Progenitor cell of endocrine pancreas (in vitro differentiated cells): Measurements from ENCODE around the gene SLC23A3. TPM values are rescaled to one million over a fixed set of nuclear protein-coding genes. Genes with fewer than 3 reads are reported as not detected.
"Not testable (repeated sequence)": the region's sequence is repeated elsewhere in the genome, so short reads cannot be mapped to it uniquely, and the experiment has no call there.

Experiments used
- DNase-seq: peaks from one replicate; pipeline ENCODE4 v3.0.0; 2021; ENCODE audit warnings: low spot score; ENCODE audit not compliant: unreplicated experiment
- H3K27ac Mint-ChIP-seq: 2 replicates; pipeline ENCODE4 v1.8.0; 2021; ENCODE audit warnings: mild to moderate bottlenecking, moderate library complexity, mixed read lengths
- H3K27me3 Mint-ChIP-seq: 2 replicates; pipeline ENCODE4 v1.8.0; 2021; ENCODE audit warnings: mixed read lengths
- H3K36me3 Mint-ChIP-seq: 2 replicates; pipeline ENCODE4 v1.8.0; 2022; ENCODE audit warnings: mixed read lengths; ENCODE audit not compliant: insufficient read depth
- H3K4me1 Mint-ChIP-seq: 2 replicates; pipeline ENCODE4 v1.8.0; 2021; ENCODE audit warnings: low read depth, mixed read lengths
- H3K4me3 Mint-ChIP-seq: 2 replicates; pipeline ENCODE4 v1.8.0; 2021; ENCODE audit warnings: low read depth, mild to moderate bottlenecking, moderate library complexity, mixed read lengths
- H3K9me3 Mint-ChIP-seq: 2 replicates; pipeline ENCODE4 v1.8.0; 2021; ENCODE audit warnings: low read depth, mixed read lengths
- CTCF ChIP-seq: fragments of 200-600 bp; sonication (generic); IDR thresholded peaks from one replicate; pipeline ENCODE4 v1.5.0; 2021; ENCODE audit warnings: antibody characterized with exemption, mild to moderate bottlenecking; ENCODE audit not compliant: unreplicated experiment
- total RNA-seq: library from RNA; stranded (reverse); gene quantifications from 2 replicates; pipeline ENCODE4 v1.2.1, GENCODE V29; 2021

SLC23A3 gene
- total RNA-seq, 1 donor from 2014 or later, result 2.8 TPM

- peaks cover 11% of the 10 kb centered on the region for H3K36me3 Mint-ChIP-seq
These were observed 37.5 kb upstream of the SLC23A3 start for GRCh38 chr2:219207134-219207883.

DNA sequence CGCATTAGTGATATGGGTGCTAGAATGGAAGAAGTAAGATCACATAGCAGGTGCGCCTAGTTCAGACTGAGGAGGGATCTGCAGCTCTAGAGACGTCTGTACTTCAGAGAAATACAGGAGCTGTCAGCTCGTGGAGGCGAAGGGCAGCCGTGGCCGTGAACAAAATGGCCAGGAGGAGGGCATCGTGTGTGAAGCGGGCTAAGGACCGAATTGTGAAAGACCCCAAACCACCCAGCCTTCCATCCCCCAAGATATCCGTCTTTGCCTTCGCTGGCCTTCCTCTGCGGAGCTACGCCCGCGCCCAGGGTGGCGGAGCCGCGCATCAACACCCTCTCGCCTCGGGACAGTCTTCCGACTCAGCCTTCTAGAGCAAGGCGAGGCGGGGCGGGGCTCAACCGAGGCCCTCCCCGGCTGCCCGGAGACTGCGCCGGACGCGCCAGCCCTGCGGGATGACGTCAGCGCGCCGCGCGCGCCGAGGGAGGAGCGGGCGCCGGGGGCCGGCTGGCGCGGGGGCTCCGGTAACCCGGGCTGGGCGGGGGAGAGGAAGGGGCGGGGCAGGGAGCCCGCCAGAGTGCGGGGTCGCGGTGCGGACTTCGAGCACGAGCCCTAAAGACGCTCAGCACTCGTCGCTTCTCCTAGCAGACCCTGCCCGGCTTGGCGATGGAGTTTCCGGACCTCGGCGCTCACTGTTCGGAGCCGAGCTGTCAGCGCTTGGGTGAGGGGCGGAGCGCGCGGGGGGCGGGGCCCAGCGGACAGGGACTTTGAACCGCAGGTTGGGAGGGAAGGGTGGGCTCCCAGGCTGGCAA, 36.7 kb upstream of the SLC23A3 start, which contains the start of gene ZFAND2B:
TSS of gene ZFAND2B (plus strand) at position 455 of the 806 bp plus-strand sequence. CDS start at position 661, 206 bp downstream.
- peak; percentile 10 for TF ChIP-seq CTCF
- H3K27me3 Mint-ChIP-seq, result peaks cover 4% of the 10 kb centered on the region
- peaks cover 11% of the 10 kb centered on the region for H3K4me1 Mint-ChIP-seq
- H3K4me3 Mint-ChIP-seq, result peak within 1 kb of the TSS; percentile 89
- H3K36me3 Mint-ChIP-seq, result peaks cover 8% of the 10 kb centered on the region
- peak within 1 kb of the TSS; percentile 98 for H3K27ac Mint-ChIP-seq
- no peaks in the 10 kb centered on the region for H3K9me3 Mint-ChIP-seq
- DNase-seq, result peak; percentile 90

More at GRCh38 chr2:219207134-219207883, 37.5 kb upstream of the SLC23A3 start:
- H3K27ac Mint-ChIP-seq, result peak overlapping the region; percentile 24
- H3K27me3 Mint-ChIP-seq, result peaks cover 4% of the 10 kb centered on the region
- no peaks in the 10 kb centered on the region for H3K9me3 Mint-ChIP-seq
- peak overlapping the region; percentile 89 for H3K4me3 Mint-ChIP-seq
- DNase-seq, result no peak
- no peak for TF ChIP-seq CTCF
- H3K4me1 Mint-ChIP-seq, result peaks cover 11% of the 10 kb centered on the region

DNA sequence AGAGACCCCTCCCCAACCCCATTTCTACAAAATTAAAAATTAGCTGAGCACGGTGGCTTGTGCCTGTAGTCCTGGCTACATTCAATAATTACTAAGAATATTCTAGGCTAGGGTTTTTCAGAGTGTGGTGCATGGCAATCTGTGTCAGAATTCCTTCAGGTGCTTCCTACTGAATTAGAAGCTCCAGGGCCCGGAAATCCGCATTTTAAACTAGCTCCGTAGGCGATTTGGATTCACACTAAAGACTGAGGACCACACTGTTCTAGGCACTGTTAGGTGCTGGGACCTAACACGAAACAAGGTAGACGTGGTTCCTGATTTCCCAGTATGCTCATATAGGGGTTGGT, 36.1 kb upstream of the SLC23A3 start:
- TF ChIP-seq CTCF, result no peak
- Mint-ChIP-seq H3K9me3 (no peaks in the 10 kb centered on the region), H3K4me1 (peaks cover 11% of the 10 kb centered on the region), H3K27ac (peak overlapping the region; percentile 98), H3K27me3 (peaks cover 4% of the 10 kb centered on the region), H3K36me3 (peaks cover 6% of the 10 kb centered on the region), H3K4me3 (peak overlapping the region; percentile 89)
- DNase-seq, result no peak

GRCh38 chr2:219205165-219205538, 35.3 kb upstream of the SLC23A3 start:
- no peak for DNase-seq
- H3K27me3 Mint-ChIP-seq, result peaks cover 4% of the 10 kb centered on the region
- H3K9me3 Mint-ChIP-seq, result no peaks in the 10 kb centered on the region
- H3K27ac Mint-ChIP-seq, result peak overlapping the region; percentile 59
- H3K4me3 Mint-ChIP-seq, result peak overlapping the region; percentile 47
- TF ChIP-seq CTCF, result no peak
- H3K36me3 Mint-ChIP-seq, result peaks cover 6% of the 10 kb centered on the region
- H3K4me1 Mint-ChIP-seq, result peaks cover 11% of the 10 kb centered on the region

DNA sequence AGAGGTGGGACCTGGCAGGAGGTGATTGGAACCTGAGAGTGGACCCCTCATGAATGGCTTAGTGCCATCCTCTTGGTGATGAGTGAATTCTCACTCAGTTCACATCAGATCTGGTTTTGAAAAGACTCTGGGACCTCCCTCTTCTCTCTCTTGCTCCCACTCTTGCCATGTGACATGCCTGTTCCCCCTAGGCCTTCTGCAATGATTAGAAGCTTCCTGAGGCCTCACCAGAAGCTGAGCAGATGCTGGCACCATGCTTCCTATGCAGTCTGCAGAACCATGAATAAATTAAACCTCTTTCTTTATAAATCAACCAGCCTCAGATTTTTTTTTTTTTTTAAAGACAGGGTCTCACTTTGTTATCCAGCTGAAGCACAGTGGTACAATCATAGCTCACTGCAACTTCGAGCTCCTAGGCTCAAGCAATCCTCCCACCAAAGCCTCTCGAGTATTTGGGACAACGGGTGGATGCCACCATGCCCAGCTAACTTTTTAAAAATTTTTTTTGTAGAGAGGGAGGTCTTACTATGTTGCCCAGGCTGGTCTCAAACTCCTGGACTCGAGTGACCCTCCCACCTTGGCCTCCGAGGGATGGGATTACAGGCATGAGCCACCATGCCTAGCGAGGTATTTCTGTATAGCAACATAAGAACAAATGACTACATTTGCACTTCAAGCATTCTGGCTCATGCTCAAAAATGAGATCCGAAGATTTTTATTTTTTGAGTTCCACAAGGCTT, 34.8 kb upstream of the SLC23A3 start:
- no peak for TF ChIP-seq CTCF
- Mint-ChIP-seq H3K9me3 (no peaks in the 10 kb centered on the region), H3K27ac (no peak overlapping the region), H3K4me3 (no peak overlapping the region), H3K36me3 (peaks cover 5% of the 10 kb centered on the region), H3K27me3 (peaks cover 5% of the 10 kb centered on the region), H3K4me1 (peaks cover 11% of the 10 kb centered on the region)
- DNase-seq, result no peak

- not testable (repeated sequence) for H3K9me3 Mint-ChIP-seq, H3K4me1 Mint-ChIP-seq, H3K36me3 Mint-ChIP-seq, H3K4me3 Mint-ChIP-seq, H3K27ac Mint-ChIP-seq, DNase-seq
- peaks cover 10% of the 10 kb centered on the region for H3K27me3 Mint-ChIP-seq
These were observed 31.5 kb upstream of the SLC23A3 start for GRCh38 chr2:219201331-219201730.

DNA sequence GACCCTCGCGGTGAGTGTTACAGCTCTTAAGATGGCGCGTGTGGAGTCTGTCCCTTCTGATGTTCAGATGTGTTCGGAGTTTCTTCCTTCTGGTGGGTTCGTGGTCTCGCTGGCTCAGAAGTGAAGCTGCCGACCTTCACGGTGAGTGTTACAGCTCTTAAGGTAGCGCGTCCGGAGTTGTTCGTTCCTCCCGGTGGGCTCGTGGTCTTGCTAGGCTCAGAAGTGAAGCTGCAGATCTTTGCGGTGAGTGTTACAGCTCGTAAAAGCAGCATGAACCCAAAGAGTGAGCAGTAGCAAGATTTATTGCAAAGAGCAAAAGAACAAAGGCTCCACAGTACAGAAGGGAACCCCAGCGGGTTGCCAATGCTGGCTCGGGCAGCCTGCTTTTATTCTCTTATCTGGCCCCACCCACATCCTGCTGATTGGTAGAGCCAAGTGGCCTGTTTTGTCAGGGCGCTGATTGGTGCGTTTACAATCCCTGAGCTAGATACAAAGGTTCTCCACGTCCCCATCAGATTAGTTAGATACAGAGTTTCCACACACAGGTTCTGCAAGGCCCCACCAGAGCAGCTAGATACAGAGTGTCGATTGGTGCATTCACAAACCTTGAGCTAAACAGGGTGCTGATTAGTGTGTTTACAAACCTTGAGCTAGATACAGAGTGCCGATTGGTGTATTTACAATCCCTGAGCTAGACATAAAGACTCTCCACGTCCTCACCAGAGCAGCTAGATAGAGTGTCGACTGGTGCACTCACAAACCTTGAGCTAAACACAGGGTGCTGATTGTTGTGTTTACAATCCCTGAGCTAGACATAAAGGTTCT, 30.9 kb upstream of the SLC23A3 start:
- not testable (repeated sequence) for H3K36me3 Mint-ChIP-seq, H3K4me1 Mint-ChIP-seq, H3K9me3 Mint-ChIP-seq, H3K4me3 Mint-ChIP-seq, DNase-seq, H3K27ac Mint-ChIP-seq
- peaks cover 10% of the 10 kb centered on the region for H3K27me3 Mint-ChIP-seq
